Thyroid gland (tissue), 4 donors: ENCODE data around the gene GRIP2.

Source experiments
- POLR2A ChIP-seq, 2 donors: fragments of 450-650 bp; IDR thresholded peaks; one replicate each; pipeline ENCODE4 v1.6.1; 2017; ENCODE audit warnings: antibody characterized with exemption in 2 of 2, mild to moderate bottlenecking in 2 of 2, moderate library complexity in 1 of 2
- TF ChIP-seq, protein P1 (sequence below), 6 experiments: fragments of 200-600 bp in 3 of 6; fragments of 450-650 bp in 3 of 6; sonication (generic) in 3 of 6; IDR thresholded peaks; one replicate each; pipeline ENCODE4 v1.5.1; 2016 to 2019; ENCODE audit warnings: antibody characterized with exemption in 6 of 6, mild to moderate bottlenecking in 2 of 6, inconsistent platforms in 1 of 6, moderate library complexity in 1 of 6

- TF ChIP-seq POLR2A (IDR thresholded peaks at IDR 0.05), result no peak
- TF ChIP-seq, protein P1, sequence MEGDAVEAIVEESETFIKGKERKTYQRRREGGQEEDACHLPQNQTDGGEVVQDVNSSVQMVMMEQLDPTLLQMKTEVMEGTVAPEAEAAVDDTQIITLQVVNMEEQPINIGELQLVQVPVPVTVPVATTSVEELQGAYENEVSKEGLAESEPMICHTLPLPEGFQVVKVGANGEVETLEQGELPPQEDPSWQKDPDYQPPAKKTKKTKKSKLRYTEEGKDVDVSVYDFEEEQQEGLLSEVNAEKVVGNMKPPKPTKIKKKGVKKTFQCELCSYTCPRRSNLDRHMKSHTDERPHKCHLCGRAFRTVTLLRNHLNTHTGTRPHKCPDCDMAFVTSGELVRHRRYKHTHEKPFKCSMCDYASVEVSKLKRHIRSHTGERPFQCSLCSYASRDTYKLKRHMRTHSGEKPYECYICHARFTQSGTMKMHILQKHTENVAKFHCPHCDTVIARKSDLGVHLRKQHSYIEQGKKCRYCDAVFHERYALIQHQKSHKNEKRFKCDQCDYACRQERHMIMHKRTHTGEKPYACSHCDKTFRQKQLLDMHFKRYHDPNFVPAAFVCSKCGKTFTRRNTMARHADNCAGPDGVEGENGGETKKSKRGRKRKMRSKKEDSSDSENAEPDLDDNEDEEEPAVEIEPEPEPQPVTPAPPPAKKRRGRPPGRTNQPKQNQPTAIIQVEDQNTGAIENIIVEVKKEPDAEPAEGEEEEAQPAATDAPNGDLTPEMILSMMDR (IDR thresholded peaks at IDR 0.05), result no peak
These were observed 50.5 kb downstream of the GRIP2 start for GRCh38 chr3:14489641-14490040.
